Measurements from ENCODE around the gene WSB1. TPM values are rescaled to one million over a fixed set of nuclear protein-coding genes. Genes with fewer than 3 reads are reported as not detected.

Gene WSB1
- total RNA-seq, 1 donor from 2014 or later = 125 TPM

- Mint-ChIP-seq H3K36me3 (ENCODE audit: low read depth) (peaks cover 87% of the 10 kb centered on the region), H3K4me1 (no peaks in the 10 kb centered on the region), H3K4me3 (no peak overlapping the region), H3K27ac (no peak overlapping the region), H3K27me3 (no peaks in the 10 kb centered on the region), H3K9me3 (no peaks in the 10 kb centered on the region)
- no peak for ATAC-seq (ENCODE audit: low read depth)
- intact Hi-C loops (cut with micrococcal nuclease) = no loop called here
- POLR2A ChIA-PET = no interaction called here
- TF ChIP-seq CTCF (IDR thresholded peaks at IDR 0.05) = no peak
- CTCF ChIA-PET = interaction anchor here (1.0 to 2.3 kb wide), 2 partner anchors 10 to 18 kb away, joined by 3 to 7 read pairs; no protein-coding TSS in a partner anchor
- no peak for DNase-seq
Observed at GRCh38 chr17:27315322-27315721, 21.4 kb downstream of the WSB1 start.

- no peak for DNase-seq
- POLR2A ChIA-PET = no interaction called here
- CTCF ChIA-PET = interaction anchor here (1.0 to 2.3 kb wide), 2 partner anchors 11 to 17 kb away, joined by 3 to 7 read pairs; no protein-coding TSS in a partner anchor
- Mint-ChIP-seq H3K27ac (no peak overlapping the region), H3K36me3 (ENCODE audit: low read depth) (peaks cover 81% of the 10 kb centered on the region), H3K4me3 (no peak overlapping the region), H3K9me3 (no peaks in the 10 kb centered on the region), H3K4me1 (no peaks in the 10 kb centered on the region), H3K27me3 (no peaks in the 10 kb centered on the region)
- intact Hi-C loops (cut with micrococcal nuclease) = no loop called here
- ATAC-seq (ENCODE audit: low read depth) = no peak
- TF ChIP-seq CTCF (IDR thresholded peaks at IDR 0.05) = no peak
Observed at GRCh38 chr17:27315796-27316465, 22.0 kb downstream of the WSB1 start.

GRCh38 chr17:27318228-27318627 is 24.3 kb downstream of the WSB1 start:
- Mint-ChIP-seq H3K27me3 (no peaks in the 10 kb centered on the region), H3K27ac (no peak overlapping the region), H3K36me3 (ENCODE audit: low read depth) (peaks cover 59% of the 10 kb centered on the region), H3K4me3 (no peak overlapping the region), H3K9me3 (no peaks in the 10 kb centered on the region), H3K4me1 (no peaks in the 10 kb centered on the region)
- no peak for TF ChIP-seq CTCF (IDR thresholded peaks at IDR 0.05)
- DNase-seq (no peak), ATAC-seq (ENCODE audit: low read depth) (no peak)
- intact Hi-C loops (cut with micrococcal nuclease) = no loop called here
- ChIA-PET POLR2A (interaction anchor here (1.0 kb wide), 1 partner anchor 24 kb away, joined by 3 read pairs; no protein-coding TSS in a partner anchor), CTCF (no interaction called here)

- DNase-seq (no peak), ATAC-seq (ENCODE audit: low read depth) (no peak)
- intact Hi-C loops (cut with micrococcal nuclease) = no loop called here
- TF ChIP-seq CTCF (IDR thresholded peaks at IDR 0.05) = no peak
- no peaks in the 10 kb centered on the region for H3K9me3 Mint-ChIP-seq
- no peaks in the 10 kb centered on the region for H3K4me1 Mint-ChIP-seq
- H3K27me3 Mint-ChIP-seq = no peaks in the 10 kb centered on the region
- peaks cover 55% of the 10 kb centered on the region for H3K36me3 Mint-ChIP-seq (ENCODE audit: low read depth)
- CTCF ChIA-PET = interaction anchor here (1.5 kb wide), 1 partner anchor 14 kb away, joined by 4 read pairs; no protein-coding TSS in a partner anchor
- H3K4me3 Mint-ChIP-seq = no peak overlapping the region
- POLR2A ChIA-PET = interaction anchor here (1.0 kb wide), 1 partner anchor 24 kb away, joined by 3 read pairs; no protein-coding TSS in a partner anchor
- H3K27ac Mint-ChIP-seq = no peak overlapping the region
Observed at GRCh38 chr17:27318633-27319032, 24.7 kb downstream of the WSB1 start.

GRCh38 chr17:27319541-27320221 is 25.8 kb downstream of the WSB1 start:
- DNase-seq (no peak), ATAC-seq (ENCODE audit: low read depth) (no peak)
- no peak for TF ChIP-seq CTCF (IDR thresholded peaks at IDR 0.05)
- peaks cover 46% of the 10 kb centered on the region for H3K36me3 Mint-ChIP-seq (ENCODE audit: low read depth)
- intact Hi-C loops (cut with micrococcal nuclease) = no loop called here
- CTCF ChIA-PET = interaction anchor here (1.4 to 1.5 kb wide), 2 partner anchors 13 to 83 kb away, joined by 4 to 8 read pairs; no protein-coding TSS in a partner anchor
- H3K4me1 Mint-ChIP-seq = no peaks in the 10 kb centered on the region
- H3K9me3 Mint-ChIP-seq = no peaks in the 10 kb centered on the region
- H3K27me3 Mint-ChIP-seq = no peaks in the 10 kb centered on the region
- H3K27ac Mint-ChIP-seq = no peak overlapping the region
- no peak overlapping the region for H3K4me3 Mint-ChIP-seq
- POLR2A ChIA-PET = no interaction called here

Measured in activated B cell treated with CpG ODN at 0.5 μM for 24 hours (primary cell).